Cardiac septum (tissue), 1 donor: ENCODE data around the gene NEU1. TPM values are rescaled to one million over a fixed set of nuclear protein-coding genes. Genes with fewer than 3 reads are reported as not detected.
"Not testable (repeated sequence)": the region's sequence is repeated elsewhere in the genome, so short reads cannot be mapped to it uniquely, and the experiment has no call there.

Experiments used
- DNase-seq: peaks from one replicate; pipeline ENCODE4 v3.0.0-alpha.2; 2020; ENCODE audit warnings: low spot score
- intact Hi-C: fragments of 100-400 bp; cut with DNase I; formaldehyde crosslinking; loops from one replicate; pipeline ENCODE4 v1.14.0; 2022
- total RNA-seq: library from RNA; stranded (reverse); fragmentation: NEBNext Ultra II Directional; extraction: Animal tissue kit (Norgen Biotek cat#: 25700); gene quantifications from one replicate; pipeline ENCODE4 v1.2.1, GENCODE V29; 2021
- donor health status: DM: no; HTN: no; CAD: no.

NEU1 gene
- total RNA-seq, 1 donor from 2014 or later: 19.4 TPM

DNA sequence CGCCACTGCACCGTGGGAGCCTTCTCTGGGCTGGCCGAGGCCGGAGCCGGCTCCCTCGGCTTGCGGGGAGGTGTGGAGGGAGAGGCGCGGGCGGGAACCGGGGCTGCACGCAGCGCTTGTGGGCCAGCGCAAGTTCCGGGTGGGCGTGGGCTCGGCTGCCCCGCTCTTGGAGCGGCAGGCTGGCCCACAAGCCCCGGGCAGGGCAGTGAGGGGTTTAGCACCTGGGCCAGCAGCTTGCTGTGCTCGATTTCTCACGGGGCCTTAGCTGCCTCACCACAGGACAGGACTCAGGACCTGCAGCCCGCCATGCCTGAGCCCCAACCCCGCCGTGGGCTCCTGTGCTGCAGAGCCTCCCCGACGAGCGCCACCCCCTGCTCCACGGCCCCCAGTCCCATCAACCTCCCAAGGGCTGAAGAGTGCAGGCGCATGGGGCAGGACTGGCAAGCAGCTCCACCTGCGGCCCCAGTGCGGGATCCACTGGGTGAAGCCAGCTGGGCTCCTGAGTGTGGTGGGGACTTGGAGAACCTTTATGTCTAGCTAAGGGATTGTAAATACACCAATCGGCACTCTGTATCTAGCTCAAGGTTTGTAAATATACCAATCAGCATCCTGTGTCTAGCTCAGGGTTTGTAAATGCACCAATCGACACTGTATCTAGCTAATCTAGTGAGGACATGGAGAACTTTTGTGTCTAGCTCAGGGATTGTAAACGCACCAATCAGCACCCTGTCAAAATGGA, 10.5 kb downstream of the NEU1 start:
- DNase-seq, intact Hi-C loops: not testable (repeated sequence)

DNA sequence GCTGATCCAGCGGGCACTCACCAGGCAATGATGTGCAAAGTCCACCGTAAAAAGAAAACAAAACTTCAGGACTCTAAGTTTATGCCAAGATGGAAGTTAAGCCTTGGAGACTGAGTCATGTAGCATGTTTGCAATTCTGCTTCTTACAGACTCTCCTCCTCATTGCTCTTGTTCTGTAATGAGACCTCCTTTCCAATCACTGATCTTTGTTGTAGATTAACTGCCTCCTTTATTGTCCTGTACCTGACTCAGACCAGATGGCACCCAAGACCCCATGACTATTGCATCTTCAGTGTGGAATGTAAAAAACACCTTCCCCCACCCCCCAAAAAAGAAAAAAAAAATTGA, 11.2 kb downstream of the NEU1 start:
- intact Hi-C loops: no loop called here
- DNase-seq: no peak

DNA sequence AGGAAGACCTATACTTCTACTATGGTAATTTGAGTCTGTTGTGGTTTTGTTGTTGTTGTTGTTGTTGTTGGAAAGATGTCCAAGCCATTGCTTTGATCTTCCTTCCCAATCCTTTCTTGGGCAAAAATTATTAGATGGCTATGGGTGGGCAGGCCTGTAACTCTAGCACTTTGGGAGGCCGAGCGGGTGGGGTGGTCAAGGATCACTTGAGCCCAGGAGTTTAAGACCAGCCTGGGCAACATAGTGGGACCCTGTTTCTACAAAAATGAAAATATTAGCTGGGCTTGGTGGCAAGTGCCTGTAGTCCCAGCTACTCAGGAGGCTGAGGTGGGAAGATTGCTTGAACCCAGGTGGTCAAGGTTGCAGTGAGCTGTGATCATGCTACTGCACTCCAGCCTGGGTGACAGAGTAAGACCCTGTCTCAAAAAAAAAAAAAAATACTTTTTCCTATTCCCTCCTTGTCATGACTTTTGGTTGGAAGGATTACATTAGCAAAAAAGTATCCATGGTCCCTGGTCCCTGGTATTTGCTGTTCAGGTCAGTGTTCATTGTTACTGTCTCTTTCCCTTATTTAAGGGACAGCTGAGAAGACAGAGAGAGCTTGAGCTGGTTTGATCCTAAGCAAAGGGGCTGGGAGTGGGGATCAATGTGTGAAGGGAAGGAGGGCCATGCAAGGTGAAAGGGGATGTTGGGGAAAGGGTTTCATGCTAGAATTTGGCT, 11.7 kb downstream of the NEU1 start:
- intact Hi-C loops: no loop called here
- no peak for DNase-seq

DNA sequence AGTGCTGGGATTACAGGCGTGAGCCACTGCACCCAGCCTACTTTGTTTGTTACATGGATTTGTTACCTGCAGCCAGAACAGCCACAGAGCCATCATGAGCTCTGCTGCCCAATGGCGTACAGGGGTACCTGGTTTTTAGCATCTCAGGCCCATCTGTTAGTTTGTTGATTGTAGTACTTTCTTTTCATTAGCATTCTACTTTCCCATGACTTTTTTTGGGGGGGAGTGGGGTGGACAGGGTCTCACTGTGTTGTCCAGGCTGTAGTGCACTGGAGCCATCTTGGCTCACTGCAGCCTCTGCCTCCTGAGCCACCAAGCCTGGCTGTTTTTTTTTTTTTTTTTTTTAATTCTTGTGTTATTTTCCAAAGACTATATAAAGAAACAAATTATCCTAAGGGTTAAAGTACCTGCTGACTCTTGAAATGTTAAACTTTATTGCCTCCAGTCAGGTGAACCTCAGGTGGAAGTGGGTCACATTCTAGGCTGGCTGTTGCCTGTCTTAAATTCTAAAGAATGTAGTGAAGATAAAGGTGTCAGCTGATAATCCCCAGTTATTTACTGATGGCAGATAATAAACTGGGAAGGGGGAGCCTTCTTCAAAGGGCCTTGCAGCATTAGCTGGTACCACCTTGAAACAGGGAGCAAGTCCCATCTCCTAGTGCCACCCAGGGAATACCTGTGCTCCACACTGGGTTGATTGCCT, 15.2 kb downstream of the NEU1 start:
- no peak for DNase-seq
- intact Hi-C loops: no loop called here

DNA sequence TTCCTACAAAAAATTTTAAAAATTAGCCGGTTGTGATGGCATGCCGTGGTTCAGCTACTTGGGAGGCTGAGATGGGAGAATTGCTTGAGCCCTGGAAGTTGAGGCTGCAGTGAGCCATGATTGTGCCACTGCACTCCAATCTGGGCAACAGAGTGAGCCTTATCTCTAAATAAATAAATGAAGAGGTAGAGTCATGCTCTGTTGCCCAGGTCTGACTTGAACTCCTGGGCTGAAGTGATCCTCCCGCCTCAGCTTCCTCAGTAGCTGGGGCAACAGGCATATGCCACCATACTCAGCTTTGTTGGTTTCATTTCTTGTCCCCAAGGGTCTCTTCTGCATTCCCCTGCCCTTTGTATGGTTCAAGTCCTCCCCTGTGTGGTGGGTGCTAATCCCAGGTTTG, 18.1 kb downstream of the NEU1 start:
- no peak for DNase-seq
- intact Hi-C loops: no loop called here

DNA sequence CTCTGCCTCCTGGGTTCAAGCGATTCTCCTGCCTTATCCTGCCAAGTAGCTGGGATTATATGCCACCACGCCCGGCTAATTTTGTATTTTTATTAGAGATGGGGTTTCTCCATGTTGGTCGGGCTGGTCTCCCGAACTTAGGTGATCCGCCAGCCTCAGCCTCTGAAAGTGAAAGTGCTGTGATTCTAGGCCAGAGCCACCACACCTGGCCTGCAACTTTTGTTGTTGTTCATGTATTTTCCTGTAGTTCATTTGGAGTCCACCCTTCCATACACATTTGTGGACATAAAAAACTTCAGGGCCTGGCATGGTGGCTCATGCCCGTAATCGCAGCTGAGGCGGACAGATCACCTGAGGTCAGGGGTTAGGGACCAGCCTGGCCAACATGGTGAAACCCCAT, 20.6 kb downstream of the NEU1 start:
- intact Hi-C loops: no loop called here
- no peak for DNase-seq

DNA sequence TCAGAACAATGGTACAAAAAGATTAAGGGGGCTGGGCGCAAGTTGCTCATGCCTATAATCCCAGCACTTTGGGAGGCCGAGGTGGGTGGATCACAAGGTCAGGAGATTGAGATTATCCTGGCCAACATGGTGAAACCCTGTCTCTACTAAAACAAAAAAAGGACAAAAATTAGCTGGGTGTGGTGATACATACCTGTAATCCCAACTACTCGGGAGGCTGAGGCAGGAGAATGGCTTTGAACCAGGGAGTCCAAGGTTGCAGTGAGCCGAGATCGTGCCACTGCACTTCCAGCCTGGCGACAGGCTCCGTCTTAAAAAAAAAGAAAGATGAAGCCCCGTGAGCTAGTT, 22.9 kb downstream of the NEU1 start:
- intact Hi-C loops: loop anchor here (10.0 kb wide), 1 partner anchor 295 kb away; the partner anchor contains the start of genes ATP6V1G2, DDX39B and NFKBIL1

DNA sequence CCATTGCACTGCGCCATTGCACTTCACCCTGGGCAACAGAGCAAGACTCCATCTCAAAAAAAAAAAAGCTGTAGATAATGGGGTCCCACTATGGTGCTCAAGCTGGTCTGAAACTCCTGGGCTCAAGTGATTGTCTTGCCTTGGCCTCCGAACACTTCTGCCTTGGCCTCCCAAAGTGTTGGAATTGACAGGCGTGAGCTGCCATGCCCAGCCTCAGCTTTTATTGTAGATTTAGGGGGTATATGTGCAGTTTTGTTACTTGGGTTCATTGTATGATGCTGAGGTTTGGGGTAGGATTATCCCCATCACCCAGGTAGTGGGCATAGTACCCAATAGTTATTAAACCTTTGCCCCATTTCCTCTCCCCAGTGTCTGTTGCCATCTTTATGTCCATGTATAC, 23.7 kb downstream of the NEU1 start:
- DNase-seq: no peak
- intact Hi-C loops: loop anchor here (10.0 kb wide), 1 partner anchor 294 kb away; the partner anchor contains the start of genes ATP6V1G2, DDX39B and NFKBIL1

More for the DNA sequence above, 22.9 kb downstream of the NEU1 start:
- DNase-seq: not testable (repeated sequence)

DNA sequence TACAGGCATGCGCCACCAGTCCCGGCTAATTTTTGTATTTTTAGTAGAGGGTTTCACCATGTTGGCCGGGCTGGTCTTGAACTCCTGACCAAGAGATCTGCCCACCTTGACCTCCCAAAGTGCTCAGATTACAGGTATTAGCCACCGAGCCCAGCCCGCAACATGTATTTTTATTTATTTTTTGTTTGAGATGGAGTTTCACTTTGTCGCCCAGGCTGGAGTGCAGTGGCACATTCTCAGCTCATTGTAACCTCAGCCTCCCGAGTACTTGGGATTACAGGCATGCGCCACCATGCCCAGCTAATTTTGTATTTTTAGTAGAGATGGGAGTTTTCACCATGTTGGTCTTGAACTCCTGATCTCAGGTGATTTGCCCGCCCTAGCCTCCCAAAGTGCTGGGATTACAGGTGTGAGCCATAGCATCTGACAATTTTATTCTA, 24.5 kb downstream of the NEU1 start:
- not testable (repeated sequence) for DNase-seq
- intact Hi-C loops: loop anchor here (10.0 kb wide), 1 partner anchor 293 kb away; the partner anchor contains the start of genes ATP6V1G2, DDX39B and NFKBIL1

DNA sequence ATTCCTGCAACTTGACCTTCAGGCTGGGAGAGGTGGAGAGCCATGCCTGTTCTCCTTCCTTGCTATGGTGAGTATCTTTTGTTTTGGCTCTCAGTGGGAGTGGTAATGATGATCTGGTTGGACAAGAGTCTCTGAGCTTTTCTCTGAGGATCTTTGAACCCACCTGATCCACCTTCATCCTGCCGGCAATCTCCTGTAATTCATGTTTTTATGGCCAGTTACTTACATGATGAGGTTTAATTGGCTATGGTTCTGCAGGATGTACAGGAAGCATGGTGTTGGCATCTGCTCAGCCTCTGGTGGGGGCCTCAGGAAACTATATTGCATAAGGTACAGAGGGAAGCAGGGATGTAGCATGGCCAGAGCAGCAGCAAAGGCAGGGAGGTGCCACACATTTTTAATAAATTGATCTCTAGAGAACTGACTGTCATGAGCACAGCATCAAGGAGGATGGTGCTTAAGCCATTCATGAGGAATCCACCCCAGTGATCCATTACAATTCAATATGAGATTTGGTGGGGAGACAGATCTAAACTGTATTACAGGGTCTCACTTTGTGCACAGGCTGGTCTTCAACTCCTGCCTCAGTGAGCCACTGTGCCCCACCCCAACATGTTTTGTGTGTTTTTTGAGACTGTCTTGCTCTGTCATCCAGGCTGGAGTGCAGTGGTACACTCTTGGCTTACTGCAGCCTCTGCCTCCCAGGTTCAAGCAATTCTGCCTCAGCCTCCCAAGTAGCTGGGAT, 25.1 kb downstream of the NEU1 start:
- DNase-seq: no peak
- intact Hi-C loops: loop anchor here (10.0 kb wide), 1 partner anchor 293 kb away; the partner anchor contains the start of genes ATP6V1G2, DDX39B and NFKBIL1

DNA sequence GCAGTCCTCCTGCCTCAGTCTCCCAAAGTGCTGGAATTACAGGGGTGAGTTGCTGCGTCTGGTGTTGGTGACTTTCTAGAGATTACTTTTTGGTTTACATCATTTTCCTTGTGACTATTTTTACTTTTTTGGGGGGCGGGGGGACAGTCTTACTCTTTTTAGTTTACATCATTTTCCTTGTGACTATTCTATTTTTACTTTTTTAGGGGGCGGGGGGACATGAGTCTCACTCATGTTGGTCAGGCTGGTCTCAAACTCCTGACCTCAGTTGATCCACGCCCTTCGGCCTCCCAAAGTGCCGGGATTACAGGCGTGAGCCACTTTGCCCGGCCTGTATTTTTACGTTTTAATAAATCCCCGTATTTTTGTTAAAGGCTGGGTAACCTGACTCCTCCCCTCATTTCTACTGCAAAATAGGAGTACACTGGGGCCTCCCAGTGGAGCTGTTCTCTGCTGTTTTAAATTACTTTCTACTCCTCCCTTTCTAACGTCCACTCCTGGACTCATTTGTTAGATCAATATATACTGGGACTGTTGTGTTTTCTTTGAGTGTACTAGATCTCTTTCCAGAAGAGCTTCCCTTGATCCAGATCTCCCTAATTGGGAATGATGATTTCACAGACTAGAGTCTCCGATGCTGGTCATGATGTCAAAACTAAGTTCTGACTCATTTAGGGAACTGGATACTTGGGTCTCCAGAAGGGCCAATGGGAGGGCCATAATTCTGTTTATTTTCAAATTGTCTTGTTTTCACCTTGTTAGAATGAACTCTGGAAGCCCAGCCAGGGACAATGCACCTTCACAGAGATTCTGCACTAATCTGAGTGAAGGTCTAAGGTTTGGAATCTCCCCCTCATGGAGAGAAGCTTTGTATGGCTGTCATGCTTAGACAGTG, 25.9 kb downstream of the NEU1 start:
- no peak for DNase-seq
- intact Hi-C loops: loop anchor here (10.0 kb wide), 1 partner anchor 292 kb away; the partner anchor contains the start of genes ATP6V1G2, DDX39B and NFKBIL1

DNA sequence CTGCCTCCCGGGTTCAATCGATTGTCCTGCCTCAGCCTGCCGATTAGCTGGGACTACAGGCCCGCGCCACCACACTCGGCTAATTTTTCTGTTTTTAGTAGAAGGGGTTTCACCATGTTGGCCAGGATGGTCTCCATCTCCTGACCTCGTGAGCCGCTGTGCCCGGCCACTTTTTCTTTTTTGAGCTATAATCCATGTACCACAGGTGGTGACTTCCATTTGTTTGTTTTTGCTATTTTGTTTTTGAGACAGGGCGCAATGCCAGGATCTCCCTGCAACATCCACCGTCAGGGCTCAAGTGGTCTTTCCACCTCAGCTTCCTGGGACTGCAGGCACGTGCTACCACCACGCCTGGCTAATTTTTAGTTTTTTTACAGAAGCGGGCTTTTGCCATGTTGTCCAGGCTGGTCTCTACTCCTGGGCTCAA, 26.6 kb downstream of the NEU1 start:
- DNase-seq: no peak
- intact Hi-C loops: loop anchor here (10.0 kb wide), 1 partner anchor 291 kb away; the partner anchor contains the start of genes ATP6V1G2, DDX39B and NFKBIL1

DNA sequence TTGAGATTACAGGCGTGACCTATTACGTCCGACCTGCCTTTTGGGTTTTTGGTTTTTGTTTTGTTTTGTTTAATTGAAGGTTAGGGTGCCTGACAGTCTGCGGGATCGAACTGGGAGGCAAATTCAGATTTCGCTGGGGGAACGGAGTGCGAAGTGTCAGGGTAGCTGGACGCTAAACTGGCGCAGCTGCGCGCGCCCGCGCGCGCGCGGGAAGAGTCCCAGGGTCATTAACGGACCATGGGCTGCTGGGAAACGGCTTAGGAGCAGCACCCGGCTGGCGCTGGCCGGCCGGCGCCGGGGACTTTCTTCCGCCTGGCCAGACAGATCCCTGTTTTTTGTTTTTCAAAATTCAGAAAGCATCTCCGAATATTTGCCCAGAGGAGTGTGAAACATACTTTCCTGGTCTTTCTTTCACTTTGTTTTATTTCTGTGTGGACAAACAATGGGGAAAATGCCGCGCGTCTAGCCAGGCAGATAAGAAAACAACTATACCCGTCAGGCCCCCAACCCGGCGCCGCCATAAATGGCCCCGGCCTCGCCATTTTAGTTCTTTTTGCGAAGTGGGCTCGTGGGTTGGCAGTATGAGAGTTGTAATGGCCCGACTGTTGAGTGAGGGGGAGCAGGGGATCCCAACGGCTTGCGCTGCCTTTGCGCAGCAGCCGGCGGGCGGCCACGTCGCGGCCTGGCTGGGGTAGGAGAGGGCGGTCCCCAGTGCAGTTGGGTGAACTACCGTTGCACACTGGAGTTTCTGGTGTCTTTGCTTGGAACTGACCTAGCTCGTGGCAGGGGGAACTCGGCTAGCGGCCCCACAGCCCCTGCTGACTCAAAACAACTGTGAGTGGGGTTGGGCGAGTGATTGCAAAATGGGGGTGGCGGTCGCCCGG, 28.0 kb downstream of the NEU1 start:
- intact Hi-C loops: loop anchor here (2.0 to 10.0 kb wide), 3 partner anchors 28 to 290 kb away; partner anchors contain the start of genes ATP6V1G2, DDAH2, DDX39B and NEU1

DNA sequence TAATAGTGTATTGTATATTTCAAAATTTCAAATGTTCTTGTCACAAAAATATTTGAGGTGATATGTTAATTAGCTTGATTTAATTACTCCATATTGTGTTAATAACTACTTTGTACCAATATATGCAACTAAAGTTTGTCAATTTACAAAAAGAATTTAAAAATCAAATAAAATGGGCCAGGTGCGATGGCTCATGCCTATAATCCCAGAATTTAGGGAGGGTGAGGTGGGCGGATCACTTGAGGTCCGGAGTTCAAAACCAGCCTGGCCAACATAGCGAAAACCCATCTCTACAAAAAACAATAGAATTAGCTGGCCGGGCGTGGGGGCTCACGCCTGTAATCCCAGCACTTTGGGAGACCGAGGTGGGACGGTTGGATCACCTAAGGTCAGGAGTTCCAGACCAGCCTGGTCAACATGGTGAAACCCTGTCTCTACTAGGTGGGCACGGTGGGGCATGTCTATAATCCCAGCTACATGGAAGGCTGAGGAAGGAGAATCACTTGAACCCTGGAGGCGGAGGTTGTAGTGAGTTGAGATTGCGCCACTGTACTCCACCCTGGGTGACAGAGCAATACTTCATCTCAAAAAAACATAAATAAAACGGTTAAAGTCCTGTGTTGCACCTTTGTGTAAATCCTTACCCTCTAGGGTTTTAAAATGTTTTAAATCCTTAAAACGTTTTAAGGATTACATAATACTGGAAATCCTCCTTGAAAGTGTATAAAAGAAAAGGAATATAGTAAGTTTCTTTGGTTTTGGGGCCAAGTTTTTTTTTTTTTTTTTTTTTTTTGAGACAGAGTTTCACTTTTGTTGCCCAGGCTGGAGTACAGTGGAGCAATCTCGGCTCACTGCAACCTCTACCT, 31.0 kb downstream of the NEU1 start:
- DNase-seq: no peak
- intact Hi-C loops: loop anchor here (2.0 to 10.0 kb wide), 3 partner anchors 59 to 287 kb away; partner anchors contain the start of genes ATP6V1G2, DDX39B, LY6G5C and NFKBIL1

More for the DNA sequence above, 28.0 kb downstream of the NEU1 start:
- DNase-seq: peak; percentile 93

DNA sequence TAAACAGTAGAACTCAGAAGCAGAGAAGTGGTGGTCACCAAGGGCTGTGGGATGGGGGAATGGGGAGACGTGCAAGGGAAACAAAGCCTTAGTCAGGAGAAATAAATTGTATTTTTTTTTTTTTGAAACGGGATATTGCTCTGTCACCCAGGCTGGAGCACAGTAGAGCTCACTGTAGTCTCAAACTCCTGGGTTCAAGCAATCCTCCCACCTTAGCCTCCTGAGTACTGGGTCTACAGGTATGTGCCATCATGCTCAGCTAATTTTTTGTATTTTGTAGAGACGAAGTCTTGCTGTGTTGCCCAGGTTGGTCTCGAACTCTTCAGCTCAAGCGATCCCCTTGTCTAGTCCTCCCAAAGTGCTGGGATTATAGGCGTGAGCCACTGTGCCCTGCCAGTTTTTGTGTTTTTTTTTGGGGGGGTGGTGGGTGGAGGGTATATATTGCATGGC, 31.7 kb downstream of the NEU1 start:
- intact Hi-C loops: loop anchor here (2.0 to 10.0 kb wide), 3 partner anchors 58 to 286 kb away; partner anchors contain the start of genes ATP6V1G2, DDX39B, LY6G5C and NFKBIL1
- no peak for DNase-seq
